Left hindlimb (tissue), 1 donor: ENCODE data around the gene SGCE.

Experiments used
- DNase-seq: peaks from one replicate; pipeline ENCODE4 v3.0.0-alpha.2; 2018

The SGCE gene

DNA sequence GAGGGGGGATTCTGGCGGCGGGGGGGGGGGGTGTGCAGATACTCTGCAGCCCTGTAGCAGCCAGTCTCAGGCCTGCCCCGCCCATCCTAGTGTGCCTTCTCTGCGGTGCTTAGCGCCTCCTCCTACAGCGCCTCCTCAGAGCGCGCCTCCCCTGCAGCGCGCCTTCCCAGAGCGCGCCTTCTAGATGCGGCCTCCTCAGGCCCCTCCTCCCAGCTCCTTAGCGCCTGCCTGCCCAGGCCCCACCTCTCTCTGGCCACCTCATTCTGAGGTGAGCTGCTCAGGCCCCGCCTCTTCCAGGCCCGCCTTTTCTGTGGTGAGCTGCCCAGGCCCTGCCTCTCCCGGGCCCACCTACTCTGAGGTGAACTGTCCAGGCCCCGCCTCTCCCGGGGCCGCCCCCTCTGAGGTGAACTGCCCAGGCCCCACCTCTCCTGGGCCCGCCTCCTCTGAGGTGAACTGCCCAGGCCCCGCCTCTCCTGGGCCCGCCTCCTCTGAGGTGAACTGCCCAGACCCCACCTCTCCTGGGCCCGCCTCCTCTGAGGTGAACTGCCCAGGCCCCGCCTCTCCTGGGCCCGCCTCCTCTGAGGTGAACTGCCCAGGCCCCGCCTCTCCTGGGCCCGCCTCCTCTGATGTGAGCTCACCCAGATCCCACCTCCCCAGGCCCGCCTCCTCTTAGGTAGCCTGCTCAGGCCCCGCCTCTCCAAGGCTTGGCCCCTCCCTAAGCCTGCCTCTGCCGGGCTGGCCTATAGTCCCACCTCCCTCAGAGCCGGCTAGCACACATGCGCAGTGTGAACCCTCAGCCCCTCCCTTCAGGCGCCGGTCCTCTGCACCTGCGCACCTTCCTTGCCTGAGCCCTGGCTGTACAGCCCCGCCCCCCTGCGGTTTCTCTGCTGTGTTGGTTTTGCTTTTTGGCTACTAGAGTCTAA lies 2.1 kb upstream of the SGCE start:
- DNase-seq = peak; percentile 94

DNA sequence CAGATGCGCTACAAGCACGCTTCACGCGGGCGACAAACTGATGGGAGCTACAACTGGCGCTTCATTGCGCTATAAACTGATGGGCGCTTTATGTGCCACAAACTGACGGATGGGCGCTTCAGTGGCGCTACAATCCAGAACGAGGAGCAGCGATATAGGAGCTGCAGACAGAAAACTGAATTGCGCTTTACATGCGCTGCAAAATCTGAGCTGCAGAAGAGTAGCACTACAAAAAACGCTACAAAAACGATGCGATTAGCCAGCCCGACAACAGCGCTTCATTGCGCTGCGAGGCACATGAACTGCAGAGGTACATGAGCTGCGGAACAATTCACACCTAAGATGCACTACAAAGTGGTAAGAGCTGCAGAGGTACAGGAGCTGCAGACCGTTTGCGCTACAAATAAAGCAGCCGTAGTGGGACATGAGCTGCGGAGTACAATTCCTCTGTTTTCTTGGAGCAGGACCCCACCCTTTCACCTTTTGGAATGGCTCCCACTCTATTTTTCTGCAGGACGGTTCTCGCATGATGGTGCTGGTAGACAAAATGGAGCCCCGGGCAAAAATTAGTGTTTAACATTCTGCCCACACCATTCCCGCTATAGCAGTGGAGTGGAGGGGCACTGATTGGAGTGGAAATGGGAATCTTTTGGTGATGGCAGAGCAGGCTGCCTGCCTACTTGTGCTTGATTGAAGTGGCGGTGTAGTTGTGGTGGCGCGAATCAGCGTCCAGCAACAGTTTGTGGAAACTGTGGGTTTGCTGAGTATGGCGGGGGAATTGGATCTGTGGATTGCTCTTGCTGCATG lies 1.2 kb upstream of the SGCE start:
- peak; percentile 38 for DNase-seq

- no peak for DNase-seq
These were observed 658 bp upstream of the SGCE start for GRCh38 chr7:94656658-94656924.

DNA sequence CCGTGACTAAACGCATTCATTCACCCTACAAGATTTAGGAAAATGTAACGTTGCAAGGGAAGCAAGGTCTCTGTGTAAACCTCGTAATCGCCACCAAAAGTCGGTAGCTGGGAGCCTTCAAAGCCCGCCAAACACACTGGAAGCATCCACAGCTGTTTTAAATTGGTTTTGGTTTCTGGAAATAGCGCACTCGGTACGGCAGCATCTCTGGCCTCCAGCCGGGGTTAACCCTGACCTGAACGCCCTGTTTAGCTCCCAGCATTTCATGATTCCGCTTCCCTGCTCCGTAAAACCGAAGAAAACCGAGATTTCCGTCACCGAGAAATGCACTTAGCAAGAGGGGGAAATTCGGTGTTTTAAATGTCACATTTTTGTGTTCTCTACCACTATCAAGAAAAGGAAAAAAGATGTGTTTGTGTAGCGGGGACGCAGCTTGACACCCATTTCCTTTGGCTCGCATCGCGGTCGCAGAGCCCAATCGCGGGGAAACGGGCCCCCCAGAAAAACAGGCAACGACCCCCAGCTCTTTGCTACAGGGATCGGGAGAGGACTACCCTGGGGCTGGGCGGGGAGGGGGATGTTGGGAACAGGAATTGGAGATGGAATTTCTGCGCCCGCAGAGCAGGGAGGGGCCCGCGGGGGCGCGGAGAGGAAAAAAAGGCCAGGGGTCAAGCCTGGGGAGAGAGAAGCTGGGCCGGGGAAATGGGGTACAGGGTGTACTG lies 646 bp downstream of the SGCE start:
- peak; percentile 81 for DNase-seq

- DNase-seq = no peak
These were observed 1.2 kb downstream of the SGCE start for GRCh38 chr7:94654783-94655125.

- no peak for DNase-seq
These were observed 5.5 kb downstream of the SGCE start for GRCh38 chr7:94650147-94651051.

- DNase-seq = no peak
These were observed 6.5 kb downstream of the SGCE start for GRCh38 chr7:94649450-94649849.

DNA sequence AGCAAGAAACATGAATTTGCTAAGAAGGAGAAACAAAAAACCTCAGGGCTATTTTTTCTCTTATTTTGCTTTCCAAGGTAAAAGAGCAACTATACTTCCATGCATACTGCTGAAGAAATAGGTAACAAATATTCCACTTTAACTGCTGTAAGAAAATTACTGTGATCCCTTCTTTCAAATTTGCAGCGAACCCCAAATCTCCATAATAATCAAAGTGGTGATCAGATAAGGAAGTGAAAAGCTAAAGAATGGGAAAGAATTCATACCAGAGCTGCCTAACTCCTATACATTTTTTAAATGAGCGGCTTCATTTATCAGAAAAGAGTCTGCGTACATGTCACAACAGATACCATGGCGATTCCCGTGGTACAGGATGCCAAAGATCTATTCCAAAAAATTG lies 7.2 kb downstream of the SGCE start:
- no peak for DNase-seq

DNA sequence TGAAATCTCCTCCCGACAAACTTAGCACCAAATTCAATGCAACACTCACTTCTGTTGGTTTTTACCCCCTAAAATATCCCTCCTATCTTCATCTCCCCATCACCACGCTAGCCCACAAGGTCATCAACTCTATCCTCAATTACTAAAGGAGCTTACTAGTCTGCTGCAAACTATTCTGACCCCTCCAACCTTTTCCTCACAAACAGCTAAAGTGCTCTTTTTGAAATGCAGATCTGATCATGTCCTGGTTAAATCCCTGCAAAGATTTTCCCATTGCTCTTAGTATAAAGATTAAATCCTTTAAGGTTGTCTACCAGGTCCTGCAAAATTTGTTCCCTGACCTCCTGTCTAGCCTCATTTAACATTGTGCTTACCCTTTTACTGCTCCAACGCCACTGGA lies 8.6 kb downstream of the SGCE start:
- DNase-seq = no peak

DNA sequence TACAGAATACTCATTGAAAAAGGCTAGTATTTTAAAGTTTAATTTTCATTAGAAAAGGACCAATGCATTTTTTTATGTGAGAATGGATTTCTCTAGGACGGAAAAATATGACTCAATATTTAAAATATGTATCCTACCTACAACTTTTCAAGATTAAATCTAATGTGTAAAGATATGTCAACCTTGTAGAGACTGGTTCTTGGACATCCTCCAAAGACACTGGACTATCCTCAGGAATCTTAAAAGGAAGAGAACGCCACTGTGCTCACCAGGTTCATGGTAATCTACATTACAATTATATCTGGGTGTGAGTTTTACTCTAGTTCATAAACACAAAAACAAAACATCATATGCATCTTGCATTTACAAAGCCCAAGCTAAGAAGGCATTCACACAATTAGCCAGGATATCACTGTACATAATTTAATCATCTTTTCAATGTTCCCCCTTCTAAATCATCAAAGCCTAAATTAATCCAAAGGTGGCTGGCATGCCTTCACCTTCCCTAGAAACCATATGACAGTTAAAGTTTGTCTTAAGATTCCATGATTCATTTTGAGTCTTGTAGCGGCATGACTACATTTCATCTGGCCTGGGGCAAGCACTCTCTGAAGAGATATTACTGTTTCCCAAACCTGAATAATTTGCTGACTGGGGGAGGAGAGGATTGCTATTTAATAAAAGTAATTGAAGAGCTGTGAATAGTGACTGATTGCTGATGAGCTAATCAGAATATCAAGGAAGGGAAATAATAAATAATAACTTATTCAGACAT lies 12.0 kb downstream of the SGCE start:
- no peak for DNase-seq

DNA sequence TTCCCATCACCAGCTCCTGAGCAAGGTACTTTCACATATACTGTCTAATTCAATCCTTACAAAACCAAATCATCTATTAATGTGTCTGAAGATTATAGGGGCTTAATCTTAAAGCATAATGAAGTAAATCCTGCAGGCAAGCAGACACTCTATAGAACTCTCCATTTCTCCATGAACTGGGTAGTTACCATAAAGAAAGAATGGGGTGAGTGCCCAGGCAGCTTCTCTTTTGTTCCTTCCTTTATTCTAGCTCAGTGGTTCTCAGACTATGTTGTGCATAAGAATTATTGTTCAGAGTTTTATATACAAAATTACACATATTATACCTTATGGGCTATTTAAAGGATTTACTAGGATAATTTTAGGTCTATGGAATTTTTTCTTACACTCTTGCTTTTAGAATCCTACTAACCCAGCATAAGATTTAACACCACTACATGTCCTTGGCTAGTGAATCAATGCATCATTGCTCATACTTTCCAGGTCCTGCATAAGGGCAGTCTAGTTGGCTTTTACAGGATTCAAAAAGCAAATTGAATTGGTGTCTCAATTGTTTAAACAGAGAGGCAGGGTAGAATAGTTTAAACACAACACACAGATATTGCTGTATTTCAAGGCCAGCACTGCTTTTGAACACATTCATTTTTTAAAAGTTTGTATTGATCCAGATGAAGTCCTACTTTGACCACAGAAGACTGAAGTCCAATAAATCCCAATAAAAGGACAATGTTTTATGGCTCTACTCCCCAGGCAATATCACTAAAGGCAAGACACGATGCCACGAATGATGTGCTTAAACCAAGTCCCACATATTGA lies 12.9 kb downstream of the SGCE start:
- DNase-seq = no peak

- no peak for DNase-seq
These were observed 16.5 kb downstream of the SGCE start for GRCh38 chr7:94639384-94639783.

DNA sequence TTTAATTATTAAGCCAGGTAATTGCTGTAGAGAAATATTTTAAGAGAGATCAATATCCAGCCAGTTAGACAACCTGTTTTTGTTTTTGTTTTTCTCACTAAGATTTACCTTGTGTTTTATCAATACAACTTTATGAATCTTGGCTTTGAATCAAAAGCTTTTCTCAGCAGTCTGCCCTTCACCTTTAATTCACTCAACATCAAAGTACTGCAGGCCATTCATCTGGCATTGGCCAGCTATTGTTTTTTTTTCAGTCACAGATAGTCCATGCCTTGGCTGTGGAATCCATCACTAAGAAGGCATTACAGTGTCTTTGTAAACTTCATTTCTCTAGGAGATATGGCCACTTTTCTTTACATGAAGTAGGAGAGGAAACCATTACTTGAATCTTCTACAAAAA lies 20.2 kb downstream of the SGCE start:
- DNase-seq = no peak

- no peak for DNase-seq
These were observed 21.4 kb downstream of the SGCE start for GRCh38 chr7:94634502-94634901.

- DNase-seq = no peak
These were observed 22.2 kb downstream of the SGCE start for GRCh38 chr7:94633687-94634086.

DNA sequence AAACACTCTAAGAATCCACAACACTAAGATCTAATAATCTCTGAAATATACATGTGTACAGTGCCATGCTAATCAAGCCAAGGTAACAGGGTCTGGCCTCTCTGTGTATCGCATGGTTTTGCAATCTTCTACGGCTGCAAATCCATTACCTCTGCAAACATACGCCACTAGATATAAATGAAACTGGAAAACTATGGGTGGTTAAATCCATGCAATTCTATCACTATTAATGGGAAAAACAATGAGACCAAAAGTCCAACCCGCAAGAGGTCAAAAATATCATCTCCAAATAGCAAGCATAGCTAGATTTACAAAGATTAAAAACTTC lies 23.0 kb downstream of the SGCE start:
- no peak for DNase-seq

DNA sequence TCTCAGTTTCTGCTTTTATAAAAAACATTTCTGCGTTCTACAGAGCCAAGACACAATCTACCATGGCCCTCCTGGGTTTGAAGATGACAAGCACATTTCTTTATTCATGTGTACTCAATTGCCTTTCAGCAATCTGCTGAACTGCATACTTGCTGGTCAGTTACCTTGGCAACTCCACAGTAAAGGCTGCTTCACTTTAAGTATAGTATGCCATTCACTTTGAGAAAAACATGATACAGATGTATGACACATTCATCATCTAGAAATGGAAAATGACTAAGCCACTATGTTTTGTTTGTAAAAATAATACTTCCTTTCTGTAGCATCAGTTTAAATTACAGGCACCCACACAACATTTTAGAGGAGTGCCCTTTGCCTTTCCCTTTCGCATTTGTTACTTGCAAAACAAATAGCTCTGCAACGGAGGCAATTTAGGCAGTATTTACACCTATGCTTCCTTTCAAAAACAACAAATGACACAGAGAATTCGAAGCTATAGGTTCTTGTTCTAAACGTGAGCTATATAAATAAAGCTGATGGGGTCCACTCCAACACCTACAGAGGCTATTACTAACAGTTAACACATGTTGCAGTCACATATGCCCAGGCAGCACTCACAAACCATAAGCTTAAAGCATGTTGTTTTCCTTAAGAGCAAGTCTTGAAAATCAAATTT lies 23.5 kb downstream of the SGCE start:
- no peak for DNase-seq

DNA sequence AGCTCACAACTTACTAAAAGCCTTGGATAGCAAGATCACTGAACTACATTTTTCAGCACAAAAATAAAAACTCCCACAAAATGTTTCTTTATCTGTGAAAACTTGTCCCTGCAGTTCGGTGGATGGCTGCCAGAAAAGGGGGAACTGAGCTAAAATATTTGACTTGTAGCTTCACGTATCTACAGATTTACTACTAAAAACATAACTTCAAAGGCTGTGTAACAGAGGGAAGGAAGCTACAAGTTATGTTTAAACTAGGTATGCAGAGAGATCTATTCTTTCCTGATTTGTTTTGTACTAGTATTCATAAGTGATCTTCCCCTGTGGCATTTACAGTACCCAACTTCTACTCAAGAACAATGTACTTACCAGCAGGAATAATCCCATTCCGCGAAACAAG lies 25.1 kb downstream of the SGCE start:
- no peak for DNase-seq

- no peak for DNase-seq
These were observed 32.1 kb downstream of the SGCE start for GRCh38 chr7:94623820-94624219.

DNA sequence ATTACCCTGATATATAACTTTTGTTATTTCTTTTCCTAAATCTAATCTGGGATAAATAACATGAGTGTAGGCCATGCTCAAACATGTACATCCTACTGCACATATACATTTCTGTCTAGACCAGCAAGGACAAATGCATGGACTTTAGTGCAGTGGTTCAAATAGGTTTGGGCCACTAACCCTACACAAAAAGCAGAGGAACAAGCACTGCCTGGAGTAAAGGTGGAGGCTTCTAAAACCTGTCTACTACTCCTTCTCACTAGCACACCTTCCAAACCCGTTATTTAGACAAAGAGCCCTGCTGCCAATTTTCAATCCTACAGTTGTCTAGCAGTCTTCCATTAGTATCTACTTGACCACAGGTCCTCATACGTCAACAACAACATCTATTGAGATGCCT lies 34.8 kb downstream of the SGCE start:
- DNase-seq = no peak

- peak; percentile 82 for DNase-seq
These were observed 35.2 kb downstream of the SGCE start for GRCh38 chr7:94620703-94621118.
